ENCODE data around the gene ECE2.
"Not testable (repeated sequence)": the region's sequence is repeated elsewhere in the genome, so short reads cannot be mapped to it uniquely, and the experiment has no call there.

Gene ECE2

GRCh38 chr3:184337399-184337714 lies 61.5 kb downstream of the ECE2 start, which contains the start of gene FAM131A:
Gene FAM131A (plus strand): TSS chr3:184337600. CDS start chr3:184337631, 31 bp downstream.
- DNase-seq = no peak

- DNase-seq = no peak
Measured at GRCh38 chr3:184337981-184338380, 62.2 kb downstream of the ECE2 start.

- DNase-seq = peak; percentile 94
Measured at GRCh38 chr3:184338511-184338945, 62.7 kb downstream of the ECE2 start.

- DNase-seq = no peak
Measured at GRCh38 chr3:184339001-184339400, 63.2 kb downstream of the ECE2 start.

GRCh38 chr3:184339451-184340135 lies 63.8 kb downstream of the ECE2 start:
- DNase-seq = not testable (repeated sequence)

- no peak for DNase-seq
Measured at GRCh38 chr3:184341925-184342324, 66.1 kb downstream of the ECE2 start.

All from retina (tissue), 1 donor.